GM18511 (cell line): ENCODE measurements around the gene KCNT2.
"Not testable (repeated sequence)": the region's sequence is repeated elsewhere in the genome, so short reads cannot be mapped to it uniquely, and the experiment has no call there.

ENCODE experiments used
- ATAC-seq: cut with Tn5 transposase; IDR thresholded peaks from one replicate; pipeline ENCODE4 v1.9.1; 2021; ENCODE audit warnings: mild to moderate bottlenecking, moderate library complexity; ENCODE audit not compliant: unreplicated experiment

The KCNT2 gene

GRCh38 chr1:196516373-196516772, 91.9 kb downstream of the KCNT2 start:
- no peak for ATAC-seq

GRCh38 chr1:196515904-196516303, 92.3 kb downstream of the KCNT2 start:
- ATAC-seq = no peak

DNA sequence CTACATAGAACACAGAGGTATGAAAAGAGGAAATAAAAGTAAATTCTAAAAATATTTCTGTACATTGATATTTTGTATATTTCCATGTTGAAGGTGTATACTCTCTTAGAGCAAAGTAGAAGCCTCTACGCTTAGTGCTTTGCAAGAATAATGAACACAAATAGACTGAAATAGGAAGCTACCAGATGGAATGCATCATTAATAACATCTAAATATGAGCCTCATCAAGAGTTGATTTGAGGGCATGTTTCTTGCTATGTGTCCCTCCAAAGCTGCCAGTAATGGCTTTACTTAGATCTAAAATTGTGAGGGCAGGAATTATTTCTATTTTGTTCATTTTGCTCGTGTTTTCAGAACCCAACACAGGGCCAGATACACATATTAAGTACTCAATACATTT, 94.4 kb downstream of the KCNT2 start:
- no peak for ATAC-seq

DNA sequence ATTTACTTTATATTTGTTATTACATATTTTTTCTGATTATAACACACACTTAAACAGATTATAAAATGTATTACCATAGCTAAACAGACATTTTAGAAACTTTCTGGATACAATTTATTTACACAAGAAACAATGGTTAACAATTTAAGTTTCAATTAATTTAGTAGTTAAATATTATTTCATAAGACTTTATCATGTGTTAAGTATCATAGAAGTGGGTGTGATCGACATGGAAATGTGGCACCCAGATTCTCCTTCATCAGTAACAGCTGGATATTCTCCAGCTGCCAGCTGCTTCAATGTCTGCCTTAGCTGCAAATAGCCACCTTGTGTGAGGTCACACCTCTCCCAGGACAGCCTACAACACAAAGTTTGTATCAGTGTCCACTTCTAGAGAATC, 97.8 kb downstream of the KCNT2 start:
- ATAC-seq = no peak

GRCh38 chr1:196504224-196504623, 104.0 kb downstream of the KCNT2 start:
- ATAC-seq = not testable (repeated sequence)

DNA sequence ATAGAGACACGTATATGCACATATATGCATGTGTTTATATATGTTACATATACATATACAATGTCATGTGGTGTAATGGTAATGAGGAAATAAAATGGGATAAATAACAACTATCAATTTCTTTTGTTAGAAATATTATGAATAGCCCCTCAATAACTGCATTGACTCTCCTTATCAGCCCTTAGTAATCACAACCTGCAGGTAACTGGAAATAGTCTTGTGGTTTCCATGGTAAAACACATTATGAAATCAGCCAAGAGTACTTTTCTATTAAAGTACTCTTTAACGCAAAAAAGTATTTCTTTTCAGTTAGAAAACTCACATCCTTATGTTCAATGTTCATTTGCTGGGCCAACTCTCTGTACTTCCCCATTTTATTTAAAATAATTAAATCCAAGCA, 105.8 kb downstream of the KCNT2 start:
- ATAC-seq = no peak

DNA sequence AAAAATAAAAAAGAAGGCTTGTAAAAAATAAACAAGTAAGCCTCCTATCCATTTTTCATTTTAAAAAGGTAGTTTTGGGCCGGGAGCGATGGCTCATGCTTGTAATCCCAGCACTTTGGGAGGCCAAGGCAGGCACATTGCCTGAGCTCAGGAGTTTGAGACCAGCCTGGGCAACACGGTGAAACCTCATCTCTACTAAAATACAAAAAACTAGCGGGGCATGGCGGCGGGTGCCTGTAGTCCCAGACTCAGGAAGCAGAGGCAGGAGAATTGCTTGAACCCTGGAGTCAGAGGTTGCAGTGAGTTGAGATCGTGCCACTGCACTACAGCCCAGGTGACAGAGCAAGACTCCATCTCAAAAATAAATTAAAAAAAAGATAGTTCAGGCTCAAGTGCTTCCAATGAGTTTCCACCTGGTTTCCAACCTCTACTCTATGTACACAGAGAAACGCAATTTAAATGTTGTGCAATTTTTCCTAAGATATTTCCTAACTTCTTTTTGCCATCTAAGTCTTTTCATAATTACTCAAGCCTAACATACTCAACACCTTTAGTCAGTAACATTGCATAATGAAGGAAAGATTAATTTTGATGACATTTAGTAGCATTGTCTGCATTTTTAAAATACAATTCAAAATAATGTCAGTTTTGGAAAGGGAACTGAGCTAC, 106.3 kb downstream of the KCNT2 start:
- no peak for ATAC-seq

GRCh38 chr1:196497817-196498216, 110.4 kb downstream of the KCNT2 start:
- ATAC-seq = no peak

DNA sequence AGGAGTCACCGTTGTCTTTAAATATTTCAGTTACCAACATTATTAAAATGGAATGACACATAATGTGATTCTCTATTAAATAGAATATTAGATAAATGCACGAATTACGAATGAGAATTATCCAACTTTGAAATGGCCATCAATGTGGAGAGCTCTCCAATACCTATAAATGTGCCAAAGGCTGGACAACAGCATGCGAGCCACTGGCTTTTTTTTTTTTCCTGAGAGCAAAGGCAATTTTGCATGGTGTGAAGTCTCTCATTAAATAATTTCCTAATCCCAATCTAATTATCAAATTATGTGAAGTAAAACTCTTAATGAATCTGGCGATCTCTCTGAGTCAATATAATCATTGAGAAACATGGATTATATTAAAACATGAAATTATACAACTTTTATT, 113.5 kb downstream of the KCNT2 start:
- no peak for ATAC-seq

GRCh38 chr1:196493881-196494280, 114.4 kb downstream of the KCNT2 start:
- ATAC-seq = no peak

DNA sequence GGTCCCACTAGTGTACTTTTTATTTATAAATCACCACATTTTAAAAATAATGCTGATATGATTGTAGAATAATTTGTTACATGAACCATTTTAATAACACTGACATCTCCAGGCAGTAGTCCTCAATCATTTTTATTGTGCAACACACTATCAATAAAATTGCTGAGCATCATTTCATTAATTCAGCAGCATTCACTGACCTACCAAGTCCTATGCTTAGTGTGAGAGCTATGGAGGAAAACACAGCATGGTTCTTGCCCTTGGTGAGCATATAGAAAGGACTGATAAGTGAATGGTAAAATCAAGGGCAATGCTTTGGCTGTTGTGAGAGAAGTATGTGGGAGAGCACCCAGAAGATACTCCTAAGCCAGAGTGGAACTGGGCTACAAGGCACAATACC, 119.7 kb downstream of the KCNT2 start:
- no peak for ATAC-seq

DNA sequence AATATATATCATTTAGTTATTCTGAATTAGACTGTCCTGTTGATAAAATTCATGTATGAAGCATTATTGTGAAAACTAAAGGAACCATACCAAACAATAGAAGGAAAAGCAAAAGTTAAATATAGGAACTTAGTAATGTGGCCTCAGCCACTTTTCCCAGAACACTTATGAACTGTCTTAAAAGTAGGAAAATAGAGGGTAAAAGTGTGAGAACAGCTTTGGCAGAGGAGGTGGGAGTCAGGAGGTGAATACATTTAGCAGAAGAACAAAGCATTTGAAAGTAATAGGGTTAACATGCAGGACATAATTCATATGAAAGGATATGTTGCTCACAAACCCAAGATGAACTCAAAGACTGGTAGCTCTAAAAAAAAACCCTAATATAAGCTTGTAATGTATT, 121.9 kb downstream of the KCNT2 start:
- ATAC-seq = no peak

GRCh38 chr1:196481616-196482015, 126.6 kb downstream of the KCNT2 start:
- no peak for ATAC-seq

GRCh38 chr1:196477262-196477661, 131.0 kb downstream of the KCNT2 start:
- ATAC-seq = no peak

DNA sequence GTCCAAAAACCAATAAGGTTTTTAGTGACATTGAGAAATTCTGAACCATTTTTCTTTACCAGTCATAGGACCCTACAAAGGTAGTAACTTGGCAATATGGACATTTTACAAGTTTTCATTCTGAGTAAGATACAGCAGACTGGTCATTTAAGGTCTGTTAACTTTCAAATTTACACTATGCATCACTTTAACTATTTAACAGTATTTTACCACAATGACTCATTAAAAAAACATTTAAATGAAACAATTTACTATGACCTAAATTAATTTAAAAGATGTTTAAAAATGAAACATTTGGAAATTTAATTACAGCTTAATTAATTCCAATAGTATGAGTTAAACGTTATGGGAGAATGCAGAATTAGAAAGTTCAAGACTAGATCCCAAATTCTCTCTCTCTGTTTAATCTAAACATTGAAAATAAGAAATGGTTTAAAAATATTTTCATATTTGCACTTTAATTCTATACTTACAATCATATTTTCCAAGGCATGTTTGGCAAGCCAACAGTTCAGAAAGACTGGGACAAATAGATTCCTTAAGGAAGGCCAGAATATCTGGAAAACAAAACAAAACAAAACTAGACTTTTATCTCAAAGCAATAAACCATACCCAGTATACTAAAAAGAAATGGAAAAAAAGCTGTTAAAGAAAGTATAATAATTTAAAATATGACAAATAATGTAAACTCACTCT, 140.9 kb downstream of the KCNT2 start:
- ATAC-seq = no peak

GRCh38 chr1:196466654-196467053, 141.6 kb downstream of the KCNT2 start:
- ATAC-seq = no peak

GRCh38 chr1:196466166-196466565, 142.1 kb downstream of the KCNT2 start:
- ATAC-seq = no peak

- ATAC-seq = no peak
Measured at GRCh38 chr1:196464480-196464941, 143.7 kb downstream of the KCNT2 start.

GRCh38 chr1:196462086-196462485, 146.2 kb downstream of the KCNT2 start:
- ATAC-seq = no peak

- no peak for ATAC-seq
Measured at GRCh38 chr1:196461521-196461920, 146.7 kb downstream of the KCNT2 start.

- no peak for ATAC-seq
Measured at GRCh38 chr1:196459383-196459782, 148.9 kb downstream of the KCNT2 start.

DNA sequence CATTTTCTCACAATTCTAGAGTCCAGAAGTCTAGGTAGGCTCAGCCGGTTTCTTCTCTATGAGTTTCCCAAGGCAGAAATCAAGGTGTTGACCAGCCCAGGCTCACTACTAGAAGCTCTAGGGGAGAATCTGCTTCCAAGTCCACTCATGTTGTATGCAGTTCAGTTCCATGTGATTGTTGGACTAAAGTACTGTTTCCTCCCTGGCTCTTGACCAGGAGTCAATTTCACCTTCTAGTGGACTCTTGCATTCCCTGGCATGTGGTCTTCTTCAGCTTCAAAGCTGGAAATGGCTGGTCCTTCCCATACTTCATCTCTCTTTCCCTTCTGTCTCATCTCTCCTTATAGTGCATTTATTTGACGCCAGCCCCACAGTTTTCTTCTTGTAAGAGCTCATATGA, 153.4 kb downstream of the KCNT2 start:
- ATAC-seq = no peak

- ATAC-seq = no peak
Measured at GRCh38 chr1:196451103-196451502, 157.1 kb downstream of the KCNT2 start.
